ENCODE results near the gene RAMP1.

DNA sequence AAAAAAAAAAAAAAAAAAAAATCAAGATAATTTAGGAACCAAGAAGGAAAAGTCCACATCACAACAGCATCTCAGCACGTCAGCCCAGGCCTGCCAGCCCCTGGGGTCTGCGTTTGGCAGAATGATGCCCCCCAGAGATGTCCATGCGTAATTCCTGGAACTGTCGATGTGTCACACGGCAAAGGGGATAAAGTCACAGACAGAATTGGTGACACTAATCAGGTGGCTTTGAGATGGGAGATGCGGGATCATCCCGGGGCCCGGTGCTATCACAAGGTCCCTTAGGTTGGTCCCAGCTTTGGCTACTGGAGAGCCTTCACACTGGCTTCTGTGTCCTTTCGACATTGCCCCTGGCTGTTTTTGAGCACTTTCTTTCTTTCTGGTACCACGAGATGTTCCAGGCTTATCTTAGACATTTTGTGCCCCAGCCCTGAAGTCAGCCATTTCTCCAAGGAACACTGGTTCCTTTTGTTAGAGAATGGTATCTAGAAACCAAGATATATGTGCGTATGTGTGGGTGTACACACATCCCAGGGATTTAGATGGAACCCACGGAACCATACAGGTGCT lies 20.7 kb downstream of the RAMP1 start:
- TF ChIP-seq, protein P1, sequence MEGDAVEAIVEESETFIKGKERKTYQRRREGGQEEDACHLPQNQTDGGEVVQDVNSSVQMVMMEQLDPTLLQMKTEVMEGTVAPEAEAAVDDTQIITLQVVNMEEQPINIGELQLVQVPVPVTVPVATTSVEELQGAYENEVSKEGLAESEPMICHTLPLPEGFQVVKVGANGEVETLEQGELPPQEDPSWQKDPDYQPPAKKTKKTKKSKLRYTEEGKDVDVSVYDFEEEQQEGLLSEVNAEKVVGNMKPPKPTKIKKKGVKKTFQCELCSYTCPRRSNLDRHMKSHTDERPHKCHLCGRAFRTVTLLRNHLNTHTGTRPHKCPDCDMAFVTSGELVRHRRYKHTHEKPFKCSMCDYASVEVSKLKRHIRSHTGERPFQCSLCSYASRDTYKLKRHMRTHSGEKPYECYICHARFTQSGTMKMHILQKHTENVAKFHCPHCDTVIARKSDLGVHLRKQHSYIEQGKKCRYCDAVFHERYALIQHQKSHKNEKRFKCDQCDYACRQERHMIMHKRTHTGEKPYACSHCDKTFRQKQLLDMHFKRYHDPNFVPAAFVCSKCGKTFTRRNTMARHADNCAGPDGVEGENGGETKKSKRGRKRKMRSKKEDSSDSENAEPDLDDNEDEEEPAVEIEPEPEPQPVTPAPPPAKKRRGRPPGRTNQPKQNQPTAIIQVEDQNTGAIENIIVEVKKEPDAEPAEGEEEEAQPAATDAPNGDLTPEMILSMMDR (IDR thresholded peaks at IDR 0.05): no peak
- TF ChIP-seq POLR2A (IDR thresholded peaks at IDR 0.05): no peak

Measured in right lobe of liver (tissue), 4 donors.